Naive thymus-derived CD4-positive, alpha-beta T cell (primary cell): Measurements from ENCODE around the gene RIOK2. TPM values are rescaled to one million over a fixed set of nuclear protein-coding genes. Genes with fewer than 3 reads are reported as not detected.
"Not testable (repeated sequence)": the region's sequence is repeated elsewhere in the genome, so short reads cannot be mapped to it uniquely, and the experiment has no call there.

Experiments
- ATAC-seq: fragments of 150-1000 bp; cut with Tn5 transposase; 2 replicates; pipeline ENCODE4 v1.10.0; 2021; ENCODE audit warnings: mild to moderate bottlenecking, moderate library complexity
- CTCF ChIA-PET: fragments of 350-600 bp; sonication (Branson Sonifier 250); formaldehyde crosslinking; loops from one replicate; lab custom pipeline; 2021; ENCODE audit warnings: antibody characterized with exemption; lab: Charles Lee
- POLR2A ChIA-PET: fragments of 350-600 bp; sonication (Branson Sonifier 250); formaldehyde crosslinking; loops from one replicate; lab custom pipeline; 2021; ENCODE audit warnings: antibody characterized with exemption, inconsistent platforms; lab: Charles Lee
- DNase-seq, 9 donors: peaks; one replicate each; pipeline versions ENCODE4 v3.0.0 to v3.0.0-alpha.2; 2020 to 2022; ENCODE audit warnings: mixed read lengths in 1 of 9
- H3K27ac ChIP-seq: one replicate; pipeline ENCODE4 v1.7.0; 2013; ENCODE audit warnings: mild to moderate bottlenecking, low read depth, low read length, moderate library complexity
- H3K27me3 ChIP-seq, 2 donors: one replicate each; pipeline ENCODE4 v1.7.0; 2013; ENCODE audit warnings: low read length in 2 of 2, mild to moderate bottlenecking in 2 of 2, moderate library complexity in 2 of 2; ENCODE audit not compliant: control insufficient read depth in 2 of 2, insufficient read depth in 2 of 2
- H3K36me3 ChIP-seq, 3 experiments: 1 replicate in 2 of 3; 2 replicates in 1 of 3; pipeline ENCODE4 v1.7.0; 2013; ENCODE audit warnings: low read length in 3 of 3, mild to moderate bottlenecking in 3 of 3, moderate library complexity in 1 of 3; ENCODE audit not compliant: insufficient read depth in 3 of 3, control insufficient read depth in 2 of 3
- H3K4me1 ChIP-seq, 2 donors: one replicate each; pipeline ENCODE4 v1.7.0; 2013; ENCODE audit warnings: low read length in 2 of 2, mild to moderate bottlenecking in 2 of 2, moderate library complexity in 1 of 2; ENCODE audit not compliant: control insufficient read depth in 2 of 2, insufficient read depth in 2 of 2
- H3K4me3 ChIP-seq: 2 replicates; pipeline ENCODE4 v1.7.0; 2013; ENCODE audit warnings: mild to moderate bottlenecking, low read length
- H3K9me3 ChIP-seq, 3 experiments: 1 replicate in 2 of 3; 2 replicates in 1 of 3; pipeline ENCODE4 v1.7.0; 2013; ENCODE audit warnings: low read length in 3 of 3; ENCODE audit not compliant: control insufficient read depth in 2 of 3
- H3K27ac Mint-ChIP-seq, 9 donors: one replicate each; pipeline ENCODE4 v1.8.0; 2020 to 2022; ENCODE audit warnings: mixed read lengths in 9 of 9, mild to moderate bottlenecking in 8 of 9, moderate library complexity in 5 of 9, inconsistent platforms in 2 of 9
- H3K27me3 Mint-ChIP-seq, 5 donors: one replicate each; pipeline ENCODE4 v1.8.0; 2021 to 2022; ENCODE audit warnings: mixed read lengths in 5 of 5, mild to moderate bottlenecking in 1 of 5
- H3K36me3 Mint-ChIP-seq, 5 donors: one replicate each; pipeline ENCODE4 v1.8.0; 2020 to 2022; ENCODE audit warnings: mixed read lengths in 5 of 5, mild to moderate bottlenecking in 3 of 5, inconsistent platforms in 1 of 5
- H3K4me1 Mint-ChIP-seq, 7 donors: one replicate each; pipeline ENCODE4 v1.8.0; 2020 to 2022; ENCODE audit warnings: mixed read lengths in 7 of 7, mild to moderate bottlenecking in 3 of 7, inconsistent platforms in 1 of 7
- H3K4me3 Mint-ChIP-seq, 10 donors: one replicate each; pipeline ENCODE4 v1.8.0; 2020 to 2022; ENCODE audit warnings: mild to moderate bottlenecking in 10 of 10, mixed read lengths in 10 of 10, moderate library complexity in 6 of 10, inconsistent platforms in 2 of 10
- H3K9me3 Mint-ChIP-seq, 11 donors: one replicate each; pipeline ENCODE4 v1.8.0; 2020 to 2022; ENCODE audit warnings: mixed read lengths in 11 of 11, mild to moderate bottlenecking in 4 of 11, inconsistent platforms in 1 of 11, moderate library complexity in 1 of 11
- intact Hi-C, 2 donors: fragments of 100-400 bp; cut with micrococcal nuclease; formaldehyde crosslinking; loops; one replicate each; pipeline ENCODE4 v1.15.1; 2023
- polyA plus RNA-seq, 2 donors: library from polyadenylated mRNA; unstranded; fragments of 300-500 nt; fragmentation: Illumina TruSeq; gene quantifications; one replicate each; pipeline ENCODE4 v1.2.3, GENCODE V29; 2021
- total RNA-seq, 6 experiments: library from RNA in 5 of 6; stranded (reverse) in 5 of 6; gene quantifications; 1 replicate in 5 of 6; 2 replicates in 1 of 6; pipeline ENCODE4 v1.2.3 and lab custom pipeline; 2021 to 2026

Gene RIOK2
- total and polyA plus RNA-seq, 7 experiments from 2014 or later = 18.8 to 36.0 (median 28.2) TPM

DNA sequence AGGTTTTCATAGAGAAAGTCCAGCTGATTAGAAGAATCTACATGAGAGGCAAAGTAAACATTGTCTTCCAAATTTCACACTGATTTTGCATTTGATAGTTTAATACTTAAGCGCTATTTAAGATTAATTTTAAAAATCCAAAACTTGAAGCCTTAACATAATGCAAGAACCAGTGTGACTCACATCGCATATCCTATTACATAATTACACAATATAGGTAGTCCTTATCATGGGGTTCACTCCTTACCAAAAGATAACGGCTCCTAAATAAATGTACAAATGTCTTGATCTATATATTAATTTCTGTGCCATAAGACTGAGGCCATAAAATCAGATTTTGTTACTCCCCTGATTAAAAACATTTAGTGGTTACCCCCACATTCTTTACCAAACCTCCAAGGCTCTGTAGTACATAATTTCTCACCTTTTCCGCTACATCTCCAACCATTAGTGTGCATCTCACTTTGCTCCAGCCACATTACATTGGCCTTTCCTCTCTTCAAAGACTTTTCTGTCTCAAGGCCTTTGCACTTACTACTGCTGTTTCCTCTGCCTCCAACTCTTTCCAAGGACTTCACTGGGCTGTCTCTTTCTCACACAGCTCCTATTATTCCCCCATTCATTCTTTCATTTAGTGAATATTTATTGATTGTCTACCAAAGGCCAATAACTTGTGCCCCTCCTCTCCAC is 1.0 kb downstream of the RIOK2 start:
- Histone ChIP-seq H3K27ac (peak overlapping the region; percentile 94), H3K4me3 (peak overlapping the region; percentile 82)
- H3K4me3 Mint-ChIP-seq = peak overlapping the region; percentile 89 to 98 (median 94)

DNA sequence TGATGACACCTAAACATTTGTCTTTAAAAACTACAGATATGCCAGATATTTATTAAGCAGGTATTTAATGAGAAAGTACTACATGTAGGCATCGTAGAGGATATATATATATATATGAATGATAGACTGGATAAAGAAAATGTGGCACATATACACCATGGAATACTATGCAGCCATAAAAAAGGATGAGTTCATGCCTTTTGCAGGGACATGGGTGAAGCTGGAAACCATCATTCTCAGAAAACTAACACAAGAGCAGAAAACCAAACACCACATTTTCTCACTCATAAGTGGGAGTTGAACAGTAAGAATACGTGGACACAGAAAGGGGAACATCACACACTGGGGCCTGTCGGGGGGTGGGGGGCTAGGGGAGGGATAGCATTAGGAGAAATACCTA is 3.6 kb downstream of the RIOK2 start:
- H3K27me3 ChIP-seq, ATAC-seq, intact Hi-C loops, H3K9me3 Mint-ChIP-seq, POLR2A ChIA-PET, H3K27me3 Mint-ChIP-seq, H3K4me3 ChIP-seq, H3K4me3 Mint-ChIP-seq, H3K27ac ChIP-seq, DNase-seq, H3K9me3 ChIP-seq: not testable (repeated sequence)
- H3K27ac Mint-ChIP-seq = peak overlapping the region in 1 of 9 donors; percentile 45
- H3K36me3 Mint-ChIP-seq = peaks cover 12 to 43% (median 32%) of the 10 kb centered on the region in 5 donors
- Histone ChIP-seq H3K36me3 (peaks cover 12 to 39% (median 23%) of the 10 kb centered on the region in 3 experiments), H3K4me1 (peaks cover 4 to 14% of the 10 kb centered on the region in 2 donors)
- peaks cover 24 to 68% (median 45%) of the 10 kb centered on the region in 7 donors for H3K4me1 Mint-ChIP-seq
- CTCF ChIA-PET = interaction anchor here (1.3 kb wide), 1 partner anchor 15 kb away, joined by 6 read pairs; no protein-coding TSS in a partner anchor

More for the DNA sequence above, 1.0 kb downstream of the RIOK2 start:
- intact Hi-C loops = loop anchor here (2.0 to 5.0 kb wide), 9 partner anchors 310 to 1855 kb away; partner anchors contain the start of genes GLRX (in 2 of the 2), GPR150 (in 2 of the 2) and ELL2 (in 1 of the 2)
- Histone ChIP-seq H3K9me3 (no peaks in the 10 kb centered on the region), H3K4me1 (peaks cover 4 to 14% of the 10 kb centered on the region in 2 donors), H3K27me3 (no peaks in the 10 kb centered on the region), H3K36me3 (peaks cover 8 to 23% (median 12%) of the 10 kb centered on the region in 3 experiments)
- ChIA-PET POLR2A (interaction anchor here (0.5 to 0.6 kb wide), 2 partner anchors 184 to 221 kb away, joined by 3 to 4 read pairs; no protein-coding TSS in a partner anchor), CTCF (interaction anchor here (1.5 kb wide), 1 partner anchor 1591 kb away, joined by 3 read pairs; the partner anchor contains the start of gene RGMB)
- ATAC-seq = no peak
- Mint-ChIP-seq H3K4me1 (peaks cover 23 to 61% (median 44%) of the 10 kb centered on the region in 7 donors), H3K36me3 (peaks cover 8 to 34% (median 26%) of the 10 kb centered on the region in 5 donors), H3K27me3 (peaks cover 0 to 3% (median 0%) of the 10 kb centered on the region in 5 donors), H3K9me3 (peaks cover 0 to 6% (median 0%) of the 10 kb centered on the region in 11 donors), H3K27ac (peak overlapping the region in 8 of 9 donors; percentile 99 to 100 (median 100))
- DNase-seq = no peak

DNA sequence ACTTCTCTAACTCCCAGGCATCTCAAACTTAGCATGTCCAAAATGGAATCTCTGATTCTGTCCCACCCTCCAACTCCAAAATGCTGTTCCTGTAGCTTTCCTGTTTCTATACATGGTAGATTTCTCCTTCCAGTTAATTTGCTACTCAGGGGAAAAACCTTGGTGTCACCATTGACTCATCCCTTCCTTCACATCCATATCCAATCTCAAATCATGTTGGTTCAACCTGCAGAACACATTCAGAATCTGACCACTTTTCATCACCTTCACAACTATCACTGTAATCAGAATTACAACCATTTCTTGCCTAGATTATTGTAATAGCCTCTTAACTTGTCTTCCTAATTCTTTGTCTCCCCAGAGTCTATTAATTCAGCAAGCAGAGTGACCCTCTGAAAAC is 10.8 kb downstream of the RIOK2 start:
- H3K9me3 ChIP-seq = no peaks in the 10 kb centered on the region
- POLR2A ChIA-PET = no interaction called here
- CTCF ChIA-PET = no interaction called here
- Mint-ChIP-seq H3K27ac (peak overlapping the region in 4 of 9 donors; percentile 5 to 76 (median 12)), H3K27me3 (no peaks in the 10 kb centered on the region), H3K4me1 (peaks cover 0 to 34% (median 21%) of the 10 kb centered on the region in 7 donors), H3K9me3 (no peaks in the 10 kb centered on the region), H3K36me3 (peaks cover 21 to 48% (median 30%) of the 10 kb centered on the region in 5 donors), H3K4me3 (no peak overlapping the region)
- H3K4me3 ChIP-seq = no peak overlapping the region
- DNase-seq (no peak), ATAC-seq (no peak)
- H3K27ac ChIP-seq = no peak overlapping the region
- peaks cover 24 to 61% (median 33%) of the 10 kb centered on the region in 3 experiments for H3K36me3 ChIP-seq
- H3K27me3 ChIP-seq = no peaks in the 10 kb centered on the region
- intact Hi-C loops = no loop called here
- no peaks in the 10 kb centered on the region for H3K4me1 ChIP-seq

DNA sequence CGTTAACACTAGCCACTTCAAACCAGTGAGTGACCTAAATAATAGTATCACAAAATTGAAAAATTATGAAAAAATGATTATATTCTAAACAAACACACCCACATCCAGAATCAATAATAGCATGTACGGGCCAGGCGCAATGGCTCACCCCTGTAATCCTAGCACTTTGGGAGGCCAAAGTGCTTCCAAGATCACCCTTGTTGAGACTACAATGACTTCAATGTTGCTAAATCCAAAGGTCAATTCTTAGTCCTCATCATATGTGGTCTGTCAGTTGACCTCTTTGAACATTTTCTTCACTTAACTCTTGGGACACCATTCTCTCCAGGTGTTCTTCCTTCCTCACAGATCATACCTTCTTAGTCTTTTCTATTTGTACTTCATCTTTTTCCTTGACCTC is 11.3 kb downstream of the RIOK2 start:
- Mint-ChIP-seq H3K27me3 (no peaks in the 10 kb centered on the region), H3K4me3 (no peak overlapping the region), H3K27ac (peak overlapping the region in 3 of 9 donors; percentile 12 to 16 (median 13)), H3K4me1 (peaks cover 0 to 32% (median 21%) of the 10 kb centered on the region in 7 donors), H3K36me3 (peaks cover 21 to 45% (median 28%) of the 10 kb centered on the region in 5 donors), H3K9me3 (no peaks in the 10 kb centered on the region)
- H3K27me3 ChIP-seq = no peaks in the 10 kb centered on the region
- ATAC-seq = no peak
- intact Hi-C loops = no loop called here
- H3K27ac ChIP-seq = no peak overlapping the region
- ChIA-PET CTCF (no interaction called here), POLR2A (no interaction called here)
- DNase-seq = no peak
- H3K4me1 ChIP-seq = no peaks in the 10 kb centered on the region
- H3K36me3 ChIP-seq = peaks cover 24 to 58% (median 29%) of the 10 kb centered on the region in 3 experiments
- no peak overlapping the region for H3K4me3 ChIP-seq
- H3K9me3 ChIP-seq = no peaks in the 10 kb centered on the region

DNA sequence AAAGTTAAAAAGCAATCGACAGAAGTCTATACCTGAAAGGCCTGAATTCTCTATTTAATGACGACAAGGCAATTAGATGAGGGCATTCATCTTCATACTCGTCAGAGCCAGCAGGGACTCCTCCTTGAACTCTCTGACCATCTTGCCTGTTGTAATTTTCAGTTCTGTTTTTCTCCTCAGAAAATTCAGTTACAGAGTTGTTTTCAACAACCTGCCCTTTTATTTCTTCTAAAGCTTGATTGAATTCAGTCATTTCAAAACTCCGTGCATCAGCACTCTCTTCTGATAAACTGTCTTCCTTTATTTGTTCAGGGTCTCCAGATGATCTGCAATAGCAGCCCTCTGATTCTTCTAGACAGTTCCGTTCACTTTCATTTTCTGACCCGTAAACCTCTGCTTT is 15.6 kb downstream of the RIOK2 start:
- Mint-ChIP-seq H3K4me1 (peaks cover 0 to 30% (median 24%) of the 10 kb centered on the region in 7 donors), H3K36me3 (peaks cover 14 to 39% (median 20%) of the 10 kb centered on the region in 5 donors), H3K27me3 (no peaks in the 10 kb centered on the region), H3K27ac (peak overlapping the region in 8 of 9 donors; percentile 15 to 93 (median 82)), H3K9me3 (no peaks in the 10 kb centered on the region), H3K4me3 (peak overlapping the region in 4 of 10 donors; percentile 10 to 64 (median 30))
- Histone ChIP-seq H3K36me3 (peaks cover 13 to 54% (median 14%) of the 10 kb centered on the region in 3 experiments), H3K4me3 (no peak overlapping the region), H3K9me3 (no peaks in the 10 kb centered on the region), H3K4me1 (no peaks in the 10 kb centered on the region), H3K27me3 (no peaks in the 10 kb centered on the region), H3K27ac (peak overlapping the region; percentile 52)
- ATAC-seq (no peak), DNase-seq (no peak)
- intact Hi-C loops = no loop called here
- ChIA-PET CTCF (interaction anchor here (1.1 kb wide), 1 partner anchor 174 kb away, joined by 3 read pairs; no protein-coding TSS in a partner anchor), POLR2A (no interaction called here)

DNA sequence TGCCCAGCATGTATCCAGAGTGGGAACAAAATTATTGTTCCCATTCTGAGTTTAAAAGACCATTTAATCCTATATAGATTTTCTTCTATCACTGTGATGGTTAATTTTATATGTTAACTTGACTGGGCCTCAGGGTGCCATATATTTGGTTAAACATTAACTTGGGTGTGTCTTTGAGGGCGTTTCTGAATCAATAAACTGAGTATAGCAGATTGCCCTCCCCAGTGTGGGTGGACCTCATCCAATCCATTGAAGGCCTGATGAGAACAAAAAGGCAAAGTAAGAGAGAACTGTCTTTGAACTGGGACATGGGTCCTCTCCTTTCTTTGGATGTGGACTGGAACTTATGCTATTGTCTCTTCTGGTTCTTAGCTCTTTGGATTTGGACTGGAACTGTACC is 17.3 kb downstream of the RIOK2 start:
- Mint-ChIP-seq H3K9me3 (no peaks in the 10 kb centered on the region), H3K4me3 (no peak overlapping the region), H3K4me1 (peaks cover 0 to 24% (median 18%) of the 10 kb centered on the region in 7 donors), H3K27me3 (no peaks in the 10 kb centered on the region), H3K36me3 (peaks cover 5 to 35% (median 14%) of the 10 kb centered on the region in 5 donors), H3K27ac (peak overlapping the region in 7 of 9 donors; percentile 0 to 59 (median 34))
- H3K4me1 ChIP-seq = no peaks in the 10 kb centered on the region
- no peak for DNase-seq
- H3K27me3 ChIP-seq = no peaks in the 10 kb centered on the region
- intact Hi-C loops = no loop called here
- H3K9me3 ChIP-seq = no peaks in the 10 kb centered on the region
- no peak overlapping the region for H3K4me3 ChIP-seq
- no peak for ATAC-seq
- ChIA-PET POLR2A (interaction anchor here (1.1 kb wide), 1 partner anchor 9 kb away, joined by 3 read pairs; no protein-coding TSS in a partner anchor), CTCF (interaction anchor here (0.8 to 3.8 kb wide), 5 partner anchors 297 to 416 kb away, joined by 3 to 22 read pairs (median 4); no protein-coding TSS in a partner anchor)
- H3K27ac ChIP-seq = peak overlapping the region; percentile 7
- peaks cover 0 to 48% (median 5%) of the 10 kb centered on the region in 3 experiments for H3K36me3 ChIP-seq
